Caki2 (cell line): ENCODE measurements around the gene TK1. TPM values are rescaled to one million over a fixed set of nuclear protein-coding genes. Genes with fewer than 3 reads are reported as not detected.

Source experiments
- DNase-seq: peaks from one replicate; pipeline ENCODE4 v3.0.0-alpha.2; 2015; ENCODE audit warnings: low read depth
- in situ Hi-C: cut with HindIII; loops from 2 replicates; pipeline ENCODE4 v1.10.0; 2016; ENCODE audit warnings: low sequenced_read_pairs, low pct_unique_long_range_greater_than_20kb, mixed read lengths
- total RNA-seq: library from RNA; depleted of rRNA; stranded (reverse); fragments of >200 nt; shearing (Covaris generic); gene quantifications from 2 replicates; pipeline ENCODE4 v1.2.3, GENCODE V29; 2014; ENCODE audit warnings: low replicate concordance; rRNA removed

TK1 gene
- total RNA-seq, 1 experiment from 2014 or later, result 213 TPM

DNA sequence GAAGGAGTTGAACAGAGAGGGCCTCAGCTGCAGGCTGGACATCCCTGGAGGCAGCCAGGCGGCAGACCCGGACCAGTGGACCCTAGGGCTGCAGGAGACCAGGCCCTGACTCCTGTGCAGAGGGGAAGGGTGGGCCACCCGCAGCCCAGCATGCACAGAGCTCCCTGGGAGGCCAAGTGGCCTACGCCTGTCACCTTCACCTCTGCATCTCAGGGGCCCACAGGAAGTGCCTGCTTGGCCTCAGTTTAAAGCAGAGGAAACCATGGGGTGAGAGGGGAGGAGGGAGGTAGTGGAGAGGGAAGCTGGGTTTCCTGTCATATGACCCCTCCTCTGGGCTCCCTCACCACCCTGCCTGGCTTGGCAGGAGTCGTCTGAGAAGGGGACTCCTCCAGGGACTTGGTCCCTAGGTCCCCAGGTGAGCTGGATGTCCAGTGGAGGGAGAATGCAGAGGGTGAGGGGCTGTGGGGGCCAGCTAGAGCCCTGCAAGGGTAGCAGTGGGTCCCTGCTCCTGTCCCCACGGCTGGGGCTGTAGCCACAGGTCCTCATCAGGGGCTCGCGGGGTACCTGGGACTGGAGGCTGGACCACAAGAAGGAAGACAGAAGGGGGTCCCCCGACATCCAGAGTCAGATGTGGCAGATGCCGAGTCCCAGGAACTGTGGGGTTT, 56.3 kb downstream of the TK1 start, which contains the start of gene TMC8:
Gene TMC8 (plus strand): TSS at position 335 of the 665 bp plus-strand sequence. CDS start 818 bp downstream, outside the sequence.
- in situ Hi-C loops, result no loop called here

GRCh38 chr17:78130090-78130436, 56.8 kb downstream of the TK1 start:
- DNase-seq, result no peak
- in situ Hi-C loops, result no loop called here

More for the DNA sequence above, 56.3 kb downstream of the TK1 start, which contains the start of gene TMC8:
- DNase-seq, result no peak

- in situ Hi-C loops, result no loop called here
- DNase-seq, result no peak
Observed at GRCh38 chr17:78129351-78130089, 57.3 kb downstream of the TK1 start.

DNA sequence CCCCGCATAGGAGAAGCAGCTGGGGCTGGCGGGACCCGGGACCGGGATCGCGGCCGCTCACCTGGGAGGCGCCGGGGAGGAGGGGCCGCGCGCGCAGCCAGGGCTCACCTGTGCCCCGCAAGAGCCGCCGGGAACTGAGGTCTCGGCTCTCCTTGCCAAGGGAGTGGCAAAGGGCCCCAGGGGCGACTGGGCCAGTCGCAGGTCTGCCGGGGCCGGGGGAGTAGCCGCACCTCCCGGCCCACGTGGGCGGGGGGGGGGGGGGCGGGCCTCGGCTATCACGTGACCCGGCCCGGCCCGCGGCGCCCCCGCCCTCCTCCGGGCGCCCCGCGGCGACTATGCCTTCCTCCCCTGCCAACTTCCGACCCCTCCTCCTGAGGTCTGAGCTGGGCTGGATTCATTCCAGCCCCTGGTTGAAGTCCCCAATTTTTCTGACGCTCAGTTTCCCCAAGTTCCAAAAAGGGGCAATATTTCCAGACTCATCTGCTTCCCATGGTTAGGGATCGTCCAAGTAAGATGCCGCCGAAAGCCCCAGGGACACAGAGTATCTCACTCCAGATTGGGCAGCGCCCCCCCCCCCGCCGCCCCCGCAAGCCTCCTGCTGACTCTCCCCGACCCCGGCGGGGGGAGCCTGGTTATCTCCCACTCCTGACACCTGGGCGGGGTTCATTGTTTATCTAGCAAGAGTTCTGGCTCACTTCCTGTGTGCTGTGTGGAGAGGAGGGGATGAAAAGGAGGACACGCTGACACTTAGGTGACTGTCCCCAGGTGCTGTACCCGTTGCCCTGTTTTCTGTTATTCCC, 58.1 kb downstream of the TK1 start, which contains the start of gene TMC6:
Gene TMC6 (minus strand): TSS at position 205 of the 800 bp plus-strand sequence. CDS start 1,923 bp downstream, outside the sequence.
- in situ Hi-C loops, result no loop called here

GRCh38 chr17:78127888-78128550, 58.8 kb downstream of the TK1 start:
- in situ Hi-C loops, result no loop called here
- no peak for DNase-seq

More for the DNA sequence above, 58.1 kb downstream of the TK1 start, which contains the start of gene TMC6:
- DNase-seq, result peak; percentile 58

DNA sequence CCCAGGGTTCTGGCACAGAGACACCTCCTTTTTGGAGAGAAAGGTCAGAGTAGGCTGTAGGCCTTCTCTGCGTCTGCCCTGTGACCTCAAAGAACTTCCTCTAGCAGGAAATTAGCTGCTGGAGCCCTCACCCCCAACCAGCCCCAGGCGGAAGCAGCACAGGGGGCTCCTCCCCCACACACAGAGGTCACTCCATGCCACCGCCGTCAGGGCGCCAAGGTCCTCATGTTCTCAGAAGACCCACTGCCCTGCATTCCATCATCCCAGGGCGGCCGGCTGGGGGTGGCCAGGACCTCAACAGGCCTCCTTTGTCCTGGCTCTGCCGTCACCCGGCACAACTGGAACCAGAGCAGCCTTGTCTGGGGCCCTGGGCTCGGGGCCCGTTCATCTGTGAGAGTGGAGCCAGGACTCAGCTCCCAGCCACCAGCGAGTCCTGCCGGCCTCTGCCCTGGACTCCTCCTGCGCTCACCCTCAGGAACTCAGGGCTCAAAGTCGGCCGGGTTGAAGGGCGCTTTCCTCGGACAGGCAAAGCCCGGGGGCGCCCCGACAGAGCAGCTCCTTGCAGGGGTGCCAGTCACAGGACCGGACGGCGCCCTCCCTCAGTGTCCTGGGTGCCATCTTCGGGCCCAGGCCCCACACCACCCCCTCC, 59.5 kb downstream of the TK1 start:
- in situ Hi-C loops, result no loop called here

GRCh38 chr17:78126895-78127238, 60.0 kb downstream of the TK1 start:
- in situ Hi-C loops, result no loop called here
- DNase-seq, result no peak

More for the DNA sequence above, 59.5 kb downstream of the TK1 start:
- no peak for DNase-seq

- no peak for DNase-seq
- in situ Hi-C loops, result no loop called here
Observed at GRCh38 chr17:78125976-78126894, 60.6 kb downstream of the TK1 start.

- in situ Hi-C loops, result no loop called here
- DNase-seq, result no peak
Observed at GRCh38 chr17:78125138-78125913, 61.5 kb downstream of the TK1 start.

GRCh38 chr17:78124836-78125137, 62.1 kb downstream of the TK1 start:
- in situ Hi-C loops, result no loop called here
- DNase-seq, result no peak

Other genes with a start within 250 kb of the TK1 start
- 0.91 and 2.2 TPM in 2 replicates for gene TNRC6C, start 228.3 kb downstream of the TK1 start, total RNA-seq
- 21.2 and 31.4 TPM in 2 replicates for gene TMC6, start 58.3 kb downstream of the TK1 start, total RNA-seq
- gene TMC8, start 56.3 kb downstream of the TK1 start, total RNA-seq, result 0.14 and 0.17 TPM in 2 replicates
- not detected in 2 replicates for gene C17orf99, start 40.7 kb downstream of the TK1 start, total RNA-seq
- 213 and 286 TPM in 2 replicates for gene SYNGR2, start 18.5 kb downstream of the TK1 start, total RNA-seq
- 37.2 and 41.1 TPM in 2 replicates for gene AFMID, start 310 bp upstream of the TK1 start, total RNA-seq
- gene BIRC5, start 27.2 kb upstream of the TK1 start, total RNA-seq, result 192 and 210 TPM in 2 replicates
- not detected in 2 replicates for gene TMEM235, start 44.6 kb upstream of the TK1 start, total RNA-seq
- gene SOCS3, start 173.0 kb upstream of the TK1 start, total RNA-seq, result 22.9 and 28.9 TPM in 2 replicates
- gene PGS1, start 191.6 kb upstream of the TK1 start, total RNA-seq, result 32.8 and 57.8 TPM in 2 replicates